OCI-LY7 (cell line): Measurements from ENCODE around the gene C4orf51.
"Not testable (repeated sequence)": the region's sequence is repeated elsewhere in the genome, so short reads cannot be mapped to it uniquely, and the experiment has no call there.

Experiments used
- CTCF ChIP-seq: fragments of 200-600 bp; sonication (generic); conservative IDR thresholded peaks from 2 replicates; pipeline ENCODE4 v1.5.1; 2014; ENCODE audit warnings: mild to moderate bottlenecking, antibody characterized with exemption, low read length, moderate library complexity, mixed read lengths
- EZH2phosphoT487 ChIP-seq: fragments of 200-600 bp; sonication (generic); IDR thresholded peaks from 2 replicates; pipeline ENCODE4 v1.6.1; 2018; ENCODE audit warnings: low read depth, borderline replicate concordance, mild to moderate bottlenecking, mixed run types, antibody characterized with exemption, low read length, moderate library complexity, mixed read lengths

DNA sequence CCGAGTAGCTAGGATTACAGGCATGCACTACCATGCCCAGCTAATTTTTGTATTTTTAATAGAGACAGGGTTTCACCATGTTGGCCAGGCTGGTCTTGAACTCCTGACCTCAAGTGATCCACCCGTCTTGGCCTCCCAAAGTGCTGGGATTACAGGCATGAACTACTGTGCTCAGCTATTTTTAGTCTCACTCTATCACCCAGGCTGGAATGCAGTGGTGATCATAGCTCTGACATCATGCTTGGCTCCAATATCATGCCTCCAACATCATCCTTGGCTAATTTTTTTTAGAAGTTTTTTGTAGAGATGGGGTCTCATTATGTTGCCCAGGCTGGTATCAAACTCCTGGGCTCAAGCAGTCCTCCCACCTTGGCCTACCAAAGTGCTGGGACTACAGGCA lies 39.7 kb upstream of the C4orf51 start:
- not testable (repeated sequence) for TF ChIP-seq EZH2phosphoT487, CTCF
